GM23248 (cell line): Measurements from ENCODE around the gene HOXC13. TPM values are rescaled to one million over a fixed set of nuclear protein-coding genes. Genes with fewer than 3 reads are reported as not detected.

Experiments used
- DNase-seq: peaks from one replicate; pipeline ENCODE4 v3.0.0-alpha.2; 2015
- H2AFZ ChIP-seq: fragments of 200-600 bp; sonication (generic); 2 replicates; pipeline ENCODE4 v1.6.1; 2016; ENCODE audit warnings: antibody characterized with exemption
- H3F3A ChIP-seq: fragments of 200-600 bp; sonication (generic); 2 replicates; pipeline ENCODE4 v1.6.1; 2016; ENCODE audit warnings: mild to moderate bottlenecking, antibody characterized with exemption, mixed run types; ENCODE audit not compliant: insufficient read depth
- H3K27ac ChIP-seq: fragments of 200-600 bp; sonication (generic); 2 replicates; pipeline ENCODE4 v1.5.1; 2016; ENCODE audit warnings: mild to moderate bottlenecking
- H3K27me3 ChIP-seq: fragments of 200-600 bp; sonication (generic); replicated peaks from 2 replicates; pipeline ENCODE4 v1.6.1; 2016; ENCODE audit warnings: mild to moderate bottlenecking; ENCODE audit not compliant: insufficient read depth
- H3K36me3 ChIP-seq: fragments of 200-600 bp; sonication (generic); 2 replicates; pipeline ENCODE4 v1.6.1; 2016; ENCODE audit warnings: low read depth, mild to moderate bottlenecking
- H3K4me1 ChIP-seq: fragments of 200-600 bp; sonication (generic); 2 replicates; pipeline ENCODE4 v1.6.1; 2016; ENCODE audit warnings: mild to moderate bottlenecking; ENCODE audit not compliant: insufficient read depth
- H3K4me2 ChIP-seq: fragments of 200-600 bp; sonication (generic); one replicate; pipeline ENCODE4 v1.6.1; 2016; ENCODE audit warnings: mild to moderate bottlenecking; ENCODE audit not compliant: unreplicated experiment
- H3K4me3 ChIP-seq: fragments of 200-600 bp; sonication (generic); 2 replicates; pipeline ENCODE4 v1.5.1; 2016; ENCODE audit warnings: mild to moderate bottlenecking
- H3K79me2 ChIP-seq: fragments of 200-600 bp; sonication (generic); 2 replicates; pipeline ENCODE4 v1.6.1; 2016; ENCODE audit warnings: mild to moderate bottlenecking; ENCODE audit not compliant: insufficient read depth
- H3K9ac ChIP-seq: fragments of 200-600 bp; sonication (generic); 2 replicates; pipeline ENCODE4 v1.6.1; 2016; ENCODE audit warnings: mild to moderate bottlenecking
- H3K9me2 ChIP-seq: fragments of 200-600 bp; sonication (generic); 2 replicates; pipeline ENCODE4 v1.6.1; 2016; ENCODE audit warnings: mixed run types, mild to moderate bottlenecking, moderate library complexity; ENCODE audit not compliant: insufficient read depth
- H3K9me3 ChIP-seq: fragments of 200-600 bp; sonication (generic); one replicate; pipeline ENCODE4 v1.6.1; 2017; ENCODE audit warnings: low read depth
- H4K20me1 ChIP-seq: fragments of 200-600 bp; sonication (generic); 2 replicates; pipeline ENCODE4 v1.6.0; 2016; ENCODE audit not compliant: insufficient read depth
- EZH2 ChIP-seq: fragments of 200-600 bp; sonication (generic); IDR thresholded peaks from 2 replicates; pipeline ENCODE4 v1.6.1; 2018; ENCODE audit warnings: antibody characterized with exemption, mild to moderate bottlenecking; ENCODE audit not compliant: insufficient read depth, poor library complexity, severe bottlenecking
- EZH2phosphoT487 ChIP-seq: fragments of 200-600 bp; sonication (generic); IDR thresholded peaks from 2 replicates; pipeline ENCODE4 v1.6.1; 2018; ENCODE audit warnings: antibody characterized with exemption, moderate library complexity, mild to moderate bottlenecking, low read depth; ENCODE audit not compliant: insufficient read depth
- WGBS, 2 experiments: methylation state at CpG; one replicate each; pipeline ENCODE4 v1.1.6; 2015 to 2017; ENCODE audit warnings: low lambda C conversion rate in 2 of 2, low coverage in 1 of 2; ENCODE audit errors: missing lambda C conversion rate in 2 of 2; 5-methylcytosine and 5-hydroxymethylcytosine counted together
- in situ Hi-C: fragments of 300-500 bp; cut with MboI; formaldehyde crosslinking; loops from 2 replicates; pipeline ENCODE4 v1.15.0; 2020
- microRNA counts: library from miRNA; unstranded; fragments of <30 nt; microRNA quantifications from one replicate; lab custom pipeline; 2016
- microRNA-seq: library from miRNA; unstranded; fragments of <30 nt; microRNA quantifications from one replicate; pipeline ENCODE4, GENCODE V29; 2016; ENCODE audit warnings: borderline number of aligned reads
- polyA plus RNA-seq: library from polyadenylated mRNA; unstranded; fragments of >200 nt; fragmentation: Nextera tagmentation; extraction: Ambion mirVana; gene quantifications from 2 replicates; pipeline ENCODE4 v1.2.1, GENCODE V29; 2016
- small RNA-seq: library from RNA; depleted of rRNA; stranded (forward); fragments of <200 nt; gene quantifications from one replicate; pipeline ENCODE3, GENCODE V24; 2014; ENCODE audit warnings: low read depth, low replicate concordance
- total RNA-seq: library from RNA; depleted of rRNA; stranded (reverse); fragments of >200 nt; shearing (Covaris generic); gene quantifications from 2 replicates; pipeline ENCODE4 v1.2.3, GENCODE V29; 2014; rRNA removed

Gene HOXC13
- total and polyA plus RNA-seq, 2 experiments from 2014 or later = not detected

GRCh38 chr12:53994009-53994263 lies 55.3 kb downstream of the HOXC13 start:
- no peaks in the 10 kb centered on the region for H3F3A ChIP-seq
- no peak overlapping the region for H3K27ac ChIP-seq
- H3K27me3 ChIP-seq = peaks cover 58% of the 10 kb centered on the region
- H3K79me2 ChIP-seq = no peaks in the 10 kb centered on the region
- TF ChIP-seq EZH2 (no peak), EZH2phosphoT487 (no peak)
- H3K4me3 ChIP-seq = no peak overlapping the region
- H4K20me1 ChIP-seq = no peaks in the 10 kb centered on the region
- H3K9ac ChIP-seq = no peak overlapping the region
- no peak overlapping the region for H3K4me2 ChIP-seq
- peaks cover 9% of the 10 kb centered on the region for H3K4me1 ChIP-seq
- no peak overlapping the region for H2AFZ ChIP-seq
- no peak for DNase-seq
- 24 to 25% methylated on average over 19 of the region's 19 CpGs for WGBS, 2 experiments
- H3K36me3 ChIP-seq = no peaks in the 10 kb centered on the region
- in situ Hi-C loops = no loop called here
- H3K9me2 ChIP-seq = no peaks in the 10 kb centered on the region
- no peaks in the 10 kb centered on the region for H3K9me3 ChIP-seq

- DNase-seq = no peak
- Histone ChIP-seq H3K27ac (no peak overlapping the region), H3K4me1 (peaks cover 9% of the 10 kb centered on the region), H3K9me3 (no peaks in the 10 kb centered on the region), H3K9me2 (no peaks in the 10 kb centered on the region), H3K9ac (peak overlapping the region; percentile 75), H4K20me1 (no peaks in the 10 kb centered on the region), H3K36me3 (no peaks in the 10 kb centered on the region), H3K4me3 (peak overlapping the region; percentile 56), H3K4me2 (peak overlapping the region; percentile 66), H3F3A (no peaks in the 10 kb centered on the region), H3K79me2 (no peaks in the 10 kb centered on the region), H3K27me3 (peaks cover 53% of the 10 kb centered on the region), H2AFZ (peak overlapping the region; percentile 70)
- in situ Hi-C loops = no loop called here
- TF ChIP-seq EZH2phosphoT487 (no peak), EZH2 (peak; percentile 86)
- 22 to 24% methylated on average over 47 to 58 of the region's 60 CpGs for WGBS, 2 experiments
Observed at GRCh38 chr12:53994264-53995001, 55.8 kb downstream of the HOXC13 start.

- 0 out of 2 replicates have a peak, but pooled peaks have one; percentile 54 for TF ChIP-seq EZH2phosphoT487
- peak; percentile 63 for TF ChIP-seq EZH2
- WGBS, 2 experiments = 10% methylated on average over 17 of the region's 17 CpGs
- Histone ChIP-seq H3F3A (no peaks in the 10 kb centered on the region), H2AFZ (peak overlapping the region; percentile 70), H3K27ac (no peak overlapping the region), H3K79me2 (no peaks in the 10 kb centered on the region), H3K4me1 (peaks cover 8% of the 10 kb centered on the region; the same call in 1 of the 2 replicates), H3K9me2 (no peaks in the 10 kb centered on the region), H4K20me1 (no peaks in the 10 kb centered on the region), H3K4me3 (peak overlapping the region; percentile 56), H3K36me3 (no peaks in the 10 kb centered on the region), H3K27me3 (peaks cover 48% of the 10 kb centered on the region), H3K4me2 (peak overlapping the region; percentile 66), H3K9ac (peak overlapping the region; percentile 75), H3K9me3 (no peaks in the 10 kb centered on the region)
- peak; percentile 62 for DNase-seq
- in situ Hi-C loops = no loop called here
Observed at GRCh38 chr12:53995002-53995377, 56.4 kb downstream of the HOXC13 start.

GRCh38 chr12:53995378-53996239 lies 57.0 kb downstream of the HOXC13 start:
- in situ Hi-C loops = no loop called here
- Histone ChIP-seq H3K9me3 (no peaks in the 10 kb centered on the region), H3K36me3 (no peaks in the 10 kb centered on the region), H3K9me2 (no peaks in the 10 kb centered on the region), H3K79me2 (0 out of 2 replicates have a peak, but pooled peaks cover 1% of the 10 kb centered on the region), H3F3A (no peaks in the 10 kb centered on the region), H3K9ac (peak overlapping the region; percentile 75), H3K27me3 (peaks cover 42% of the 10 kb centered on the region), H3K4me1 (peaks cover 2% of the 10 kb centered on the region; the same call in 1 of the 2 replicates), H4K20me1 (no peaks in the 10 kb centered on the region), H2AFZ (peak overlapping the region; percentile 70), H3K4me2 (peak overlapping the region; percentile 66), H3K27ac (no peak overlapping the region), H3K4me3 (peak overlapping the region; percentile 56)
- 25 to 40% methylated on average over 37 to 45 of the region's 48 CpGs for WGBS, 2 experiments
- peak; percentile 64 for DNase-seq
- no peak for TF ChIP-seq EZH2
- TF ChIP-seq EZH2phosphoT487 = no peak

MicroRNA genes within 50 kb of the gene (microRNA counts, 767-probe panel; counts per million panel counts)
- 447 counts per million, percentile 86 among the panel's probes with 10 or more counts for microRNA hsa-miR-196a-5p (lab: Ali Mortazavi, UCI)

Small RNA genes lying within 50 kb of the gene (microRNA-seq; reads per million reads assigned to microRNA genes)
- 3.6 reads per million for gene MIR196A2

Small RNA genes lying within 50 kb of the gene (small RNA-seq; reads per million reads assigned to genes)
- gene AC012531.3 (not detected), gene AC012531.4 (not detected), gene MIR196A2 (not detected), gene RF01905 (not detected), gene RF01906 (not detected)

Other genes starting within 250 kb of the HOXC13 start
- 206 and 243 TPM in 2 replicates for gene CALCOCO1, start 211.4 kb upstream of the HOXC13 start, total RNA-seq
- 149 and 155 TPM in 2 replicates for gene CALCOCO1, start 211.4 kb upstream of the HOXC13 start, polyA plus RNA-seq
- not detected in 2 replicates for gene CISTR, start 186.9 kb upstream of the HOXC13 start, total RNA-seq
- gene CISTR, start 186.9 kb upstream of the HOXC13 start, polyA plus RNA-seq = not detected in 2 replicates
- gene HOXC12, start 16.1 kb downstream of the HOXC13 start, total RNA-seq = not detected in 2 replicates
- not detected in 2 replicates for gene HOXC12, start 16.1 kb downstream of the HOXC13 start, polyA plus RNA-seq
- gene HOXC11, start 34.3 kb downstream of the HOXC13 start, total RNA-seq = not detected in 2 replicates
- gene HOXC11, start 34.3 kb downstream of the HOXC13 start, polyA plus RNA-seq = not detected in 2 replicates
- not detected in 2 replicates for gene HOTAIR, start 36.1 kb downstream of the HOXC13 start, total RNA-seq
- not detected in 2 replicates for gene HOTAIR, start 36.1 kb downstream of the HOXC13 start, polyA plus RNA-seq
- not detected in 2 replicates for gene HOXC10, start 46.3 kb downstream of the HOXC13 start, total RNA-seq
- not detected in 2 replicates for gene HOXC10, start 46.3 kb downstream of the HOXC13 start, polyA plus RNA-seq
- gene HOXC9, start 61.3 kb downstream of the HOXC13 start, total RNA-seq = 2.5 and 3.7 TPM in 2 replicates
- 5.5 and 6.0 TPM in 2 replicates for gene HOXC9, start 61.3 kb downstream of the HOXC13 start, polyA plus RNA-seq
- gene HOXC8, start 70.2 kb downstream of the HOXC13 start, total RNA-seq = 3.8 and 11.3 TPM in 2 replicates
- 16.7 and 20.8 TPM in 2 replicates for gene HOXC8, start 70.2 kb downstream of the HOXC13 start, polyA plus RNA-seq
- gene HOXC6, start 89.6 kb downstream of the HOXC13 start, total RNA-seq = 3.6 and 4.9 TPM in 2 replicates
- gene HOXC6, start 89.6 kb downstream of the HOXC13 start, polyA plus RNA-seq = 19.9 and 20.5 TPM in 2 replicates
- 1.1 and 1.8 TPM in 2 replicates for gene HOXC5, start 94.2 kb downstream of the HOXC13 start, total RNA-seq
- gene HOXC5, start 94.2 kb downstream of the HOXC13 start, polyA plus RNA-seq = 0.65 and 1.3 TPM in 2 replicates
- 2.2 and 3.4 TPM in 2 replicates for gene HOXC4, start 115.0 kb downstream of the HOXC13 start, total RNA-seq
- 2.3 and 3.1 TPM in 2 replicates for gene HOXC4, start 115.0 kb downstream of the HOXC13 start, polyA plus RNA-seq